DND-41 (cell line): ENCODE measurements around the gene MYH6.
"Not testable (repeated sequence)": the region's sequence is repeated elsewhere in the genome, so short reads cannot be mapped to it uniquely, and the experiment has no call there.

ENCODE experiments used
- CTCF ChIP-seq: IDR thresholded peaks from 2 replicates; pipeline ENCODE4 v1.5.1; 2012; ENCODE audit warnings: borderline replicate concordance, low read length, moderate library complexity, mild to moderate bottlenecking; ENCODE audit not compliant: poor library complexity, severe bottlenecking; ENCODE audit errors: extremely low read depth
- EZH2 ChIP-seq: IDR thresholded peaks from 3 replicates; pipeline ENCODE4 v1.6.1; 2012; ENCODE audit warnings: borderline replicate concordance, low read depth, mild to moderate bottlenecking, moderate library complexity, low read length, inconsistent platforms; ENCODE audit not compliant: severe bottlenecking

GRCh38 chr14:23400496-23401149, 7.5 kb downstream of the MYH6 start:
- not testable (repeated sequence) for TF ChIP-seq CTCF, EZH2
